Measurements from ENCODE around the gene RHOG.

Gene RHOG

GRCh38 chr11:3859373-3859881 is 18.7 kb upstream of the RHOG start:
- DNase-seq (ENCODE audit: low spot score) = peak; percentile 58

- no peak for DNase-seq (ENCODE audit: low spot score)
These were observed 16.9 kb upstream of the RHOG start for GRCh38 chr11:3857628-3858027.

- DNase-seq (ENCODE audit: low spot score) = no peak
These were observed 16.2 kb upstream of the RHOG start for GRCh38 chr11:3856856-3857553.

GRCh38 chr11:3855808-3856491 is 15.2 kb upstream of the RHOG start:
- peak; percentile 46 for DNase-seq (ENCODE audit: low spot score)

GRCh38 chr11:3854977-3855807 is 14.4 kb upstream of the RHOG start, which contains the start of gene STIM1:
Gene STIM1, plus strand, starts transcription at chr11:3855664. Its CDS starts 607 bp downstream, at chr11:3856271.
- DNase-seq (ENCODE audit: low spot score) = peak; percentile 93

GRCh38 chr11:3854660-3854976 is 13.9 kb upstream of the RHOG start:
- DNase-seq (ENCODE audit: low spot score) = no peak

GRCh38 chr11:3853899-3854659 is 13.3 kb upstream of the RHOG start:
- no peak for DNase-seq (ENCODE audit: low spot score)

- no peak for DNase-seq (ENCODE audit: low spot score)
These were observed 12.7 kb upstream of the RHOG start for GRCh38 chr11:3853545-3853842.

- DNase-seq (ENCODE audit: low spot score) = peak; percentile 64
These were observed 8.6 kb upstream of the RHOG start for GRCh38 chr11:3849297-3849874.

- no peak for DNase-seq (ENCODE audit: low spot score)
These were observed 4.9 kb upstream of the RHOG start for GRCh38 chr11:3845670-3846069.

GRCh38 chr11:3845246-3845645 is 4.5 kb upstream of the RHOG start:
- no peak for DNase-seq (ENCODE audit: low spot score)

- DNase-seq (ENCODE audit: low spot score) = no peak
These were observed 2.6 kb upstream of the RHOG start for GRCh38 chr11:3843326-3843725.

- DNase-seq (ENCODE audit: low spot score) = peak; percentile 81
These were observed 929 bp upstream of the RHOG start for GRCh38 chr11:3841426-3842350.

- DNase-seq (ENCODE audit: low spot score) = peak; percentile 17
These were observed 522 bp downstream of the RHOG start for GRCh38 chr11:3840004-3840869.

GRCh38 chr11:3838504-3838903 is 2.3 kb downstream of the RHOG start:
- no peak for DNase-seq (ENCODE audit: low spot score)

- no peak for DNase-seq (ENCODE audit: low spot score)
These were observed 3.0 kb downstream of the RHOG start for GRCh38 chr11:3837793-3838192.

GRCh38 chr11:3836903-3837302 is 3.9 kb downstream of the RHOG start:
- DNase-seq (ENCODE audit: low spot score) = no peak

- DNase-seq (ENCODE audit: low spot score) = no peak
These were observed 5.0 kb downstream of the RHOG start for GRCh38 chr11:3835751-3836150.

- DNase-seq (ENCODE audit: low spot score) = no peak
These were observed 5.9 kb downstream of the RHOG start for GRCh38 chr11:3834664-3835461.

Measured in cerebellar cortex (tissue), 1 donor.